ENCODE measurements around the gene C5orf22. TPM values are rescaled to one million over a fixed set of nuclear protein-coding genes. Genes with fewer than 3 reads are reported as not detected.

C5orf22 gene
- 28.2 and 28.9 TPM in 2 replicates for total RNA-seq
- 17.8 TPM for total RNA-seq (2013)
- polyA plus RNA-seq, result 4.4 and 7.5 TPM in 2 replicates
- 11.6 and 14.1 TPM in 2 replicates for polyA minus RNA-seq

GRCh38 chr5:31531888-31532547 lies at the start of gene C5orf22, which contains the start of gene DROSHA:
Gene C5orf22, plus strand, starts transcription at chr5:31532301. Its CDS starts 92 bp downstream, at chr5:31532393.
Gene DROSHA, minus strand, starts transcription at chr5:31532093. Its CDS starts 3,034 bp downstream, at chr5:31529059.
- Histone ChIP-seq H3K27me3 (replicated peaks in 1 of 4; ENCODE audit: control extremely low read depth in 1 of 4, control insufficient read depth in 3 of 4, insufficient read depth in 4 of 4, low read length in 3 of 4) (no peaks in the 10 kb centered on the region), H3K36me3 (replicated peaks in 1 of 2; ENCODE audit: control extremely low read depth in 1 of 2, control insufficient read depth in 1 of 2, extremely low read depth in 1 of 2, insufficient read depth in 2 of 2, low read length in 1 of 2) (peaks cover 6 to 31% of the 10 kb centered on the region in 2 experiments), H3K4me2 (replicated peaks; ENCODE audit: low read depth, low read length, poor library complexity, severe bottlenecking) (peak within 1 kb of the TSS; percentile 94), H3K4me1 (ENCODE audit: control insufficient read depth in 2 of 2, insufficient read depth in 2 of 2, low read length in 2 of 2) (peaks cover 23% of the 10 kb centered on the region in 2 donors), H3K79me2 (ENCODE audit: control insufficient read depth, insufficient read depth, low read length) (peaks cover 56% of the 10 kb centered on the region), H3K27ac (ENCODE audit: low read length in 2 of 2) (peak within 1 kb of the TSS; percentile 29 to 70), H3K9me3 (ENCODE audit: control extremely low read depth in 1 of 3, control insufficient read depth in 2 of 3, insufficient read depth in 1 of 3, low read length in 2 of 3) (no peaks in the 10 kb centered on the region), H3K9ac (ENCODE audit: low read length) (peak within 1 kb of the TSS; percentile 80), H2AFZ (ENCODE audit: insufficient read depth, low read depth, low read length, poor library complexity, severe bottlenecking) (peak within 1 kb of the TSS; percentile 88), H4K20me1 (ENCODE audit: control insufficient read depth, insufficient read depth, low read length, poor library complexity, severe bottlenecking) (peaks cover 21% of the 10 kb centered on the region), H3K4me3 (ENCODE audit: control extremely low read depth in 1 of 5, extremely low read depth in 1 of 5, insufficient read depth in 1 of 5, low read depth in 2 of 5, low read length in 4 of 5) (peak within 1 kb of the TSS; percentile 64 to 94 (median 91))
- intact Hi-C loops (cut with micrococcal nuclease), result loop anchor here (2.0 to 5.0 kb wide), 4 partner anchors 781 to 1910 kb away; partner anchors contain the start of genes MTMR12, SUB1, TARS1 and ZFR
- H3K9me3 Mint-ChIP-seq (ENCODE audit: insufficient read depth), result no peaks in the 10 kb centered on the region
- H3K27ac Mint-ChIP-seq, result peak within 1 kb of the TSS; percentile 94
- POLR2A ChIA-PET, result no interaction called here
- CTCF ChIA-PET, result interaction anchor here (1.2 kb wide), 1 partner anchor 561 kb away, joined by 4 read pairs; no protein-coding TSS in a partner anchor
- H3K4me3 Mint-ChIP-seq, result peak within 1 kb of the TSS; percentile 100
- no peak for TF ChIP-seq EZH2 (IDR thresholded peaks at IDR 0.05; ENCODE audit: borderline replicate concordance, insufficient read depth, low read depth, low read length, poor library complexity, severe bottlenecking)
- TF ChIP-seq CTCF (IDR thresholded peaks at IDR 0.05), result no peak
- ATAC-seq (ENCODE audit: low read depth), result peak; percentile 98
- under 1% methylated on average over 52 of the region's 52 CpGs for WGBS (ENCODE audit: insufficient coverage)
- H3K27me3 Mint-ChIP-seq, result no peaks in the 10 kb centered on the region
- H3K4me1 Mint-ChIP-seq, result peaks cover 38% of the 10 kb centered on the region
- peak; percentile 90 for DNase-seq
